Gastrocnemius medialis (tissue), 4 donors: Measurements from ENCODE around the gene CERS6.

Experiments
- POLR2A ChIP-seq, 2 donors: fragments of 450-650 bp; IDR thresholded peaks; one replicate each; pipeline ENCODE4 v1.6.1; 2017; ENCODE audit warnings: antibody characterized with exemption in 2 of 2, mild to moderate bottlenecking in 2 of 2, moderate library complexity in 2 of 2
- TF ChIP-seq, protein P1 (sequence below), 5 experiments: fragments of 450-650 bp in 3 of 5; fragments of 200-600 bp in 2 of 5; sonication (generic) in 2 of 5; IDR thresholded peaks in 4 of 5; conservative IDR thresholded peaks in 1 of 5; 1 replicate in 4 of 5; 2 replicates in 1 of 5; pipeline ENCODE4 v1.5.1; 2016 to 2019; ENCODE audit warnings: antibody characterized with exemption in 5 of 5, mild to moderate bottlenecking in 3 of 5, moderate library complexity in 3 of 5

DNA sequence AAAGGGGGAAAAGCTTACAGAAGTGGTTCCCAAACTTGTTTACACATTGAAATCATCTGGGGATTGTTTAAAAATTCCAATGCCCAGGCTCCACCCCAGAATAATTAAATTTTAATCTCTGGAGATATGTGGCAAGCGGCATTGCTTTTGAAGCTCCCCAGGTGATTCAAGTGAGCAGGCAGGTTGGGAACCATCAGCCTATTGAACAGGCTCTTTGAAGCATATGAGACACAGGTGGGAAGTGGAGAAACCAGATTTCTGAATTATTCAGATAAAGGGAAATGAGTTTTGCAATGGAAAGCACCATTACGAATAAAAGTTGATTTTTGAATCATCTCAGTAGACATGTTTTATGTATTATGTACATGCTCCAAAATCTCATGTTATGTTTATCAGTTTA lies 288.8 kb downstream of the CERS6 start:
- TF ChIP-seq, protein P1, sequence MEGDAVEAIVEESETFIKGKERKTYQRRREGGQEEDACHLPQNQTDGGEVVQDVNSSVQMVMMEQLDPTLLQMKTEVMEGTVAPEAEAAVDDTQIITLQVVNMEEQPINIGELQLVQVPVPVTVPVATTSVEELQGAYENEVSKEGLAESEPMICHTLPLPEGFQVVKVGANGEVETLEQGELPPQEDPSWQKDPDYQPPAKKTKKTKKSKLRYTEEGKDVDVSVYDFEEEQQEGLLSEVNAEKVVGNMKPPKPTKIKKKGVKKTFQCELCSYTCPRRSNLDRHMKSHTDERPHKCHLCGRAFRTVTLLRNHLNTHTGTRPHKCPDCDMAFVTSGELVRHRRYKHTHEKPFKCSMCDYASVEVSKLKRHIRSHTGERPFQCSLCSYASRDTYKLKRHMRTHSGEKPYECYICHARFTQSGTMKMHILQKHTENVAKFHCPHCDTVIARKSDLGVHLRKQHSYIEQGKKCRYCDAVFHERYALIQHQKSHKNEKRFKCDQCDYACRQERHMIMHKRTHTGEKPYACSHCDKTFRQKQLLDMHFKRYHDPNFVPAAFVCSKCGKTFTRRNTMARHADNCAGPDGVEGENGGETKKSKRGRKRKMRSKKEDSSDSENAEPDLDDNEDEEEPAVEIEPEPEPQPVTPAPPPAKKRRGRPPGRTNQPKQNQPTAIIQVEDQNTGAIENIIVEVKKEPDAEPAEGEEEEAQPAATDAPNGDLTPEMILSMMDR (IDR thresholded peaks at IDR 0.05 in 4 of 5, conservative IDR thresholded peaks at IDR 0.05 in 1 of 5), result no peak
- TF ChIP-seq POLR2A (IDR thresholded peaks at IDR 0.05), result no peak
